ENCODE data around the gene USH1C.

Gene USH1C

DNA sequence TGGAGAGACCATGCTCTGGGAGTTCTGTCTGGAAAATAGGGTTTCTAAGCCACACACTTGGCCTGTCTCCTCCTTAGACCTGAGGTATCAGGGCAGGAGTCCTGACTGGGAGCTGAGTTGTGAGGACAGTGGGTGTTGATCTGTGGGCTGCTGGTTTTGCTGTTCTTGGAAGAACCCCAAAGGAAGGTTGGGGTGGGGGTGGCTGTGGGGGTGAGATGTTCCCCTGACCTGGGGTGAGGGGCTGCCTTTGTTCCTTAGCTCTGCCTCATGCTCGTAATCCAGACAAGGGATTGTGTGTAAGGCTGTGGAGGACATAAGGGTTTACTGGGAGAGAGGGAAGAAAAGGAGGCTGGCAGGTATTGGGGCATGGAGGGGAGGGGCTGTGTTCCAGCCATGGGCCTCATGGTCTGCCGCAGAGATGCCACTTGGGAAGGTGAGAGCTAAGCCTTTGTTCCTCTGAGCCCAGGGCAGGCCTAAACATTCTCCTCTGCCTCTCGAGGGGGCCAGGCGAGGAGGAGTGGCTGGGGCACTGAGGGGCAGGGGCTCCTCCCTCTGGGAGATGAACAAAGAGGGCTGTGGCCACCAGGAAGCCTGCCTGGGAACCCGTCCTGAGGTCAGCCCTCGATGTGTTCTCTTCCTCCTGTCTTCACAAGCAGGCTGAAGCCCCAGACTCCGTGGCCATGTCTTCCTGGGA is 7.3 kb upstream of the USH1C start:
- DNase-seq = no peak
- in situ Hi-C loops (cut with MboI; ENCODE audit: low pct_unique_long_range_greater_than_20kb, low sequenced_read_pairs) = no loop called here

DNA sequence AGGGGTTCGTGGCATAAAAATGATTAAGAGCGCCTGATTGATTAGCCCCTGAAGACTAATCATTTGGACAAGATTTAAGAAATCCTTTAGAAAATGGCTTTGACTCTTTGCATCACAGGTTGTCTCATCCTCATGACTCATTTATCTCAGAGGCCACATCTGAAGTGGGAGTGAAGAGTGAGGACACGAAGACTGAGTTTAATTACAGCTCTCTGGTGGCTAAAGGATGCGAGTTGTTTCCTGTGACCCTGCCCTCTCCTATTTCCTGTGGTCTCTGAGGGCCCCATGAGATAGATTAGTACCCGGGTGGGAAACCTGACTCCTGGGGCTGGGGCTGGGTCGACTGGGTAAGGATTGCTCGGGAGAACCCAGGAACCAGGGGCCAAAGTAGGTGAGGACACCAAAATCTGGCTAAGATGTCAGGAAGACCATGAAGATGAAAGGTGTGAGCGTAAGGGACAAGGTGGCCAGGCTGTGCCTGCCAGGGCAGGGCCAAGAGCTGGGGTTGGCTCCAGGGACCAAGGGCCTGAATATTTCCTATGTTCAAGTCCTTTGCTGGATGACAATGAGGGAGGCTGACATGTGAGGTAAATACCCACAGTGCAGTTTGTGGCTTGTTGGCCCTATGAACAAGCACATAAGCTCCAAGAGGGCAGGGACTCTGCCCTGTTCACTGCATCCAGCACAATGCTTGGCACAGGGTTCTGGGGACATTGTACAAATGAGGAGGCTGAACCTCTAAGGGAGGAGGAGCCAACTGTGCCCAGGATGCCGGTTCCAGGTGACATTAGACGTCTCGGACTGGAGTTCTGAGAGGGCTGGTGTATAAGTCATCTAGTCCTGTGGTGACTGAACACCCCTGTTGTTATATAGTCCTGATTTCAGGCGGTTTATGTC is 6.5 kb upstream of the USH1C start:
- in situ Hi-C loops (cut with MboI; ENCODE audit: low pct_unique_long_range_greater_than_20kb, low sequenced_read_pairs) = no loop called here
- DNase-seq = peak; percentile 14

GRCh38 chr11:17548444-17548843 is 4.2 kb upstream of the USH1C start:
- no peak for DNase-seq
- in situ Hi-C loops (cut with MboI; ENCODE audit: low pct_unique_long_range_greater_than_20kb, low sequenced_read_pairs) = no loop called here

GRCh38 chr11:17547932-17548331 is 3.7 kb upstream of the USH1C start:
- in situ Hi-C loops (cut with MboI; ENCODE audit: low pct_unique_long_range_greater_than_20kb, low sequenced_read_pairs) = no loop called here
- no peak for DNase-seq

DNA sequence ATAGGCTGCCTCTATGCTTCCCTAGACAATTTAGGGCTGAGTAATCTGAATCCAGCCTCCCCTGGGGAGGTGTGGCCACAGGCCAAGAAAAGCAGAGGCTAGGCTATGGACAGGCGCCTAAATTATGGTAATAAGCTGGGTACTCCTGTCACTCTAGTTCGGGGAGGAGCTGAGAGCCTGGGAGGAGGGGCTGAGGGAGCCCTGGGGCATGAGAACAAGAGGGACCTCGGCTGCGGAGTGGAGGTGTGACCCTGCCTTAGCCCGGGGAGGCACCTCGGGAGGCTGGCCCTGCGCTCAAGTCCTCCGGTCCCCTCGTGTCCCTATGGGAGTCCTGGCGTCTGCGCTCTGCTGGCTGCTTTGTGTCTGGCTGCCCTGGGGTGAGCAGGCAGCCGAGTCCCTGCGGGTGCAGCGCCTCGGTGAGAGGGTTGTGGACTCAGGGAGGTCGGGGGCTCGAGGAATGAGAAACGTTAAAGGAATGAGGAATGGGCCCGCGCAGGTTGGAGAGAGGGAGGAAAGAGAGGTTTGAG is 2.9 kb upstream of the USH1C start, which contains the start of gene OTOG:
OTOG (plus strand) TSS at position 209 of the 527 bp plus-strand sequence; CDS start at position 323, 114 bp downstream.
- in situ Hi-C loops (cut with MboI; ENCODE audit: low pct_unique_long_range_greater_than_20kb, low sequenced_read_pairs) = no loop called here
- no peak for DNase-seq

- DNase-seq = no peak
- in situ Hi-C loops (cut with MboI; ENCODE audit: low pct_unique_long_range_greater_than_20kb, low sequenced_read_pairs) = no loop called here
Measured at GRCh38 chr11:17546240-17546639, 2.0 kb upstream of the USH1C start.

GRCh38 chr11:17543574-17544180 is 539 bp downstream of the USH1C start:
- no peak for DNase-seq

GRCh38 chr11:17543041-17543440 is 1.2 kb downstream of the USH1C start:
- in situ Hi-C loops (cut with MboI; ENCODE audit: low pct_unique_long_range_greater_than_20kb, low sequenced_read_pairs) = no loop called here
- DNase-seq = no peak

More at GRCh38 chr11:17543574-17544180, 539 bp downstream of the USH1C start:
- in situ Hi-C loops (cut with MboI; ENCODE audit: low pct_unique_long_range_greater_than_20kb, low sequenced_read_pairs) = no loop called here

- in situ Hi-C loops (cut with MboI; ENCODE audit: low pct_unique_long_range_greater_than_20kb, low sequenced_read_pairs) = no loop called here
- DNase-seq = no peak
Measured at GRCh38 chr11:17542249-17542648, 2.0 kb downstream of the USH1C start.

- no peak for DNase-seq
- in situ Hi-C loops (cut with MboI; ENCODE audit: low pct_unique_long_range_greater_than_20kb, low sequenced_read_pairs) = no loop called here
Measured at GRCh38 chr11:17541330-17541885, 2.8 kb downstream of the USH1C start.

DNA sequence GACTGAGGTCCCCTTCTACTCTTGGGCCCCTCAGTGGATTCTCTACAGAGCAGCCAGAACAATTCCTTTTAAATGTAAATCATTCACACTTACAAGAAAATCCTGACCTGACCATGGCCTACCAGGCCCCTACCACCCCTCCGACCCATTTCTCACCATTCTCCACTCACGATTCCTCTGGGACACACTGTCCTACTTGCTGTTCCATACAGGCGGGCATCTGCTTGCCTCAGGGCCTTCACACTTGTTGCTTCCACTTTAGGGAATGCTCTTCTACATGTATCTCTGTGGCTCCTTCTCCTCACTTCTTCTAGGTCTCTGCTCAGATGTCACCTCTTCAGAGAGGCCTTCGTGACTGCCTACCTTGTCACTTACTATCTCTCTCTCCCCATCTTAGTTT is 3.4 kb downstream of the USH1C start:
- no peak for DNase-seq
- in situ Hi-C loops (cut with MboI; ENCODE audit: low pct_unique_long_range_greater_than_20kb, low sequenced_read_pairs) = no loop called here

- DNase-seq = no peak
- in situ Hi-C loops (cut with MboI; ENCODE audit: low pct_unique_long_range_greater_than_20kb, low sequenced_read_pairs) = no loop called here
Measured at GRCh38 chr11:17538731-17539130, 5.5 kb downstream of the USH1C start.

DNA sequence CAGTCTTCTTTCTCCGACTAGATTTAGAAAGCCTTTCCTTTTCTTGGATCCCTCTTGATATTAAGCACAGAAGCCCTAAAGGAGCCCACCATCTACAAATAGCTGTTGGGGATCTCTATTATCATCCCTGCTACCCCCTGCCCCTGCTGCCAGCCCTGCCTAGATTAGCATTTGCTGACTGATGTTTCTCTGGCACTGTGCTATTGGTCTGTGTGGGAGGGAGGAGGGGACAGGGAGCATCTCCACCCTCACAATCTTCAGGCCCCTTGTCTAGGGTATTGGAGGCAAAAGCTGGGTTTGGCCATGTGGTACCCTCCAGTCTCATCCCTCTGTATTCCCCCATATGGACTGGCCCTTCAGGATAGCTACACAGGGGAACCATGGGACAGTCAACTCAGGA is 6.2 kb downstream of the USH1C start:
- in situ Hi-C loops (cut with MboI; ENCODE audit: low pct_unique_long_range_greater_than_20kb, low sequenced_read_pairs) = no loop called here
- no peak for DNase-seq

DNA sequence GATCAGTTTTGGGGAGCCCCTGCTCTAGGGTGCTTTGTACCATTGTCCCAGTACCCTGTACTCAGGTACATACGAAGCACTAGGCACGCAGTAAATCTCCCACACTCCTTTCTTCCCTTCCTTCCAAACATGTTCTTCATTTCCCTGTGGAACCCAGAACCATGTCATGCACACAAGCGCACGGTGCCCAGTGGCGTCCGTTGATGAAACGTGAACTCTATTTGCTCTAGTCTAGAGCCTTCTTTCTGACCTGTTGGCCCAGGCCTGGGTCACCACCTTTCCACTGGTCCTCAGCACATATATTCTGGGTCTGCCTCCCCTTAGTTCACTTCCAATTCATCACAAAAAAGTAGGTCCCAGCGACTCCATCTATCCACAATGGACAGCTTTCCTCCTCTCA is 7.0 kb downstream of the USH1C start:
- in situ Hi-C loops (cut with MboI; ENCODE audit: low pct_unique_long_range_greater_than_20kb, low sequenced_read_pairs) = no loop called here
- DNase-seq = no peak

DNA sequence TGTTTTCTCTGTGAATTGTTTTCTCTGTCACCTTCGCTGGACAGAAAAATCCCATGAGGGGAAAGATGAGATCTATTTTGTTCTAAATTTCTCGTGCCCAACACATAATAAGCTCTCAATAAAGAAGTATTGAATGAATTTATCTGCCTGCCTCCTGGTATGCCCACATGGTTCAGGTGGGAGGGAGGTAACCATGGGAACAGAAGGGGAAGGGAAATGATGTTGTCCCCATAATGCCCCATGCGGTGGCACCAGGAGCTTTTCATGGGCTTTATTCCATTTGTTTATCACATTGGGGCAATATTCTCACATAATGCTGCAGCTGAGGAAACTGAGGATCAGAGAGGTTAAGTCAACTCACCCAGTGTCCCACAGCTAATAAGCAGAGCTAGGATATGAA is 8.7 kb downstream of the USH1C start:
- in situ Hi-C loops (cut with MboI; ENCODE audit: low pct_unique_long_range_greater_than_20kb, low sequenced_read_pairs) = no loop called here

GRCh38 chr11:17533778-17534415 is 10.3 kb downstream of the USH1C start:
- in situ Hi-C loops (cut with MboI; ENCODE audit: low pct_unique_long_range_greater_than_20kb, low sequenced_read_pairs) = no loop called here
- DNase-seq = no peak

More for the DNA sequence above, 8.7 kb downstream of the USH1C start:
- DNase-seq = no peak

DNA sequence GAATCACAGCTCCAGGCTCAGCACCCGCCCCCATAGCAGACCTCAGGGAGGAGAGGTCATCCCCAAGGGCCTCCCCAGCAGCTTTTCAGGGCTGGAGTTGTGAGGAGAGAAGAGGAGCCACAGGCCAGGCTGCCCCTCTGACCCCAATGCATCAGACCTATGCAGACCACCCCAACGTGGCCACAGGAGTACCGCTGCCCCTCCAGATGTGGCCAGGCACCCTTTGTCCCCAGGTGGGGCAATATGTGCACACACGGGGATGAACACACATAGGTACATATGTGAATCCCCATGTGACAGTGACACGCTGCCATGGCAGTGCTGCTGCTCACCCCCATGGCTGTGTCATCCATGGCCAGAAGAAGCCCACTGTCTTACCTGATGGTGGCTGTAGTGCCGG is 10.9 kb downstream of the USH1C start:
- DNase-seq = no peak
- in situ Hi-C loops (cut with MboI; ENCODE audit: low pct_unique_long_range_greater_than_20kb, low sequenced_read_pairs) = no loop called here

DNA sequence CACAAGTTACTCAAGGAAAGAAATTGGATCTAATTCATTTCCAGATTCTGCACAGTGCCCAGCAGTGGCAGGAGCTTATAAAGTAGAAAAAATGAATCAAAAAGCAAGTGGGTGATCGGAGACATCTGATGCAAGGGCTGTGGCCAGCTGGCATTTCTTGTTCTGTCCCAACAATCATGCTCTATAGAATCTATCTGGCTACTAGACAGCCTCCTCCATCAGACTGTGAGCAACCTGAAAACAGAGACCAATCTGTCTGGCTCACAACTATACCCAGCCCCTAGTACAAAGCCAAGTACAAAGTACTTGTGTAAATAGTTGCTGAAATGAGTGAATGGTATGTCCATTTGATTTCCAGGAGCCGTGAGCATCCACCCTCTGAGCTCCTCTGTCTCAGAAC is 11.4 kb downstream of the USH1C start:
- no peak for DNase-seq
- in situ Hi-C loops (cut with MboI; ENCODE audit: low pct_unique_long_range_greater_than_20kb, low sequenced_read_pairs) = no loop called here

DNA sequence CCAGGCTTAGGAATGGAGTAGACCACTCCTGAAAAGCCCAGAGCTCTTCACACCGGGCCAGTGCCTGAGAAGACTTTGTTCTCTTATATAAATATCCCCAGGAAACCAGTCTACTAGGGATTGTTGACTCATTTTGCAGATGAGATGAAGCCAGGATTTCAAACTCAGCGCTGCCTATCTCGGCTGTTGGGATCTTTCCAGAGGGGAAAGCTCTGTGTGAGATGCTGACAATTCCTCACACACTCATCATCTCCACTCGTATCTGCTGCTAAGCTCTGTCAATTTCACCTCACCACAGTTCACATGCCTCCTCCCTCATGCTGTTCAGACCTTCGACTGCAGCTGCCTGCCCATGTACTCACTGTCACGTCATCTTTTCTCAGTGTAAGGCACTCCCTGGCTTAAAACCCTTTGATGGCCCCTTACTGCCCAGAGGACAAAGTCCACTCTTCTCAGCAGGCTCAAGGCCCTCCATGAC is 12.5 kb downstream of the USH1C start:
- no peak for DNase-seq
- in situ Hi-C loops (cut with MboI; ENCODE audit: low pct_unique_long_range_greater_than_20kb, low sequenced_read_pairs) = no loop called here
